Activated T-cell treated with anti-CD3 and anti-CD28 coated beads, Interleukin-2, amount 50 U/mL, for 72 hours (primary cell): ENCODE results near the gene GPR180. TPM values are rescaled to one million over a fixed set of nuclear protein-coding genes. Genes with fewer than 3 reads are reported as not detected.

Experiments used
- ATAC-seq, 2 donors: fragments of 150-1000 bp; cut with Tn5 transposase; replicated peaks in 1 of 2; 2 replicates each; pipeline ENCODE4 v1.10.0; 2021; ENCODE audit warnings: moderate library complexity in 2 of 2, mild to moderate bottlenecking in 1 of 2
- DNase-seq, 2 donors: peaks; one replicate each; pipeline ENCODE4 v3.0.0; 2021 to 2022; ENCODE audit warnings: mixed read lengths in 1 of 2
- H3K27ac Mint-ChIP-seq: one replicate; pipeline ENCODE4 v1.8.0; 2022; ENCODE audit warnings: mild to moderate bottlenecking, moderate library complexity, mixed read lengths
- H3K27me3 Mint-ChIP-seq: one replicate; pipeline ENCODE4 v1.8.0; 2022; ENCODE audit warnings: low read depth, mixed read lengths
- H3K36me3 Mint-ChIP-seq, 2 donors: one replicate each; pipeline ENCODE4 v1.8.0; 2022; ENCODE audit warnings: mixed read lengths in 2 of 2, mild to moderate bottlenecking in 1 of 2; ENCODE audit not compliant: insufficient read depth in 2 of 2
- H3K4me1 Mint-ChIP-seq: one replicate; pipeline ENCODE4 v1.8.0; 2022; ENCODE audit warnings: low read depth, mixed read lengths
- H3K4me3 Mint-ChIP-seq, 2 donors: one replicate each; pipeline ENCODE4 v1.8.0; 2022; ENCODE audit warnings: mild to moderate bottlenecking in 2 of 2, mixed read lengths in 2 of 2, moderate library complexity in 2 of 2
- H3K9me3 Mint-ChIP-seq, 2 donors: one replicate each; pipeline ENCODE4 v1.8.0; 2022; ENCODE audit warnings: mixed read lengths in 2 of 2
- total RNA-seq, 2 donors: library from RNA; stranded (reverse); gene quantifications; one replicate each; pipeline ENCODE4 v1.2.3, GENCODE V29; 2022

The GPR180 gene
- total RNA-seq, 2 donors from 2014 or later: 7.6 to 7.9 TPM

DNA sequence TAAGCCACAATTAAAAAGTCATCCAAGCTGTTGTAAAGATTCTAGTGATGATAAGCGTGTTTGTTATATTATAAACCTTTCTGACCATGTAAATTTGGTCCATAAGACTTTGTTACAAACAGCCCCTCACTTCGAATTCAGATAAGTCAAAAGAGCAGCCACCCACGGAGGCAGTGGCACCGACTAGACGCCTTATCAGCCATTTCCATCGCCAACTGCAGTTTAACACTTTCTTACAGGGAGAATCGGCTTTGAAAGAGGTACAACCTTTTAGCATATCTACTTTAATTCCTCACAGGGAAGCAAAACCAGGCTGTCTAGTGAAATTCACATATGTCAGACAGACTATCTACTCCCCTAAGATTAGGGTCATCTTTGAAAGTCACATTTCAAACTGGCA, 63.2 kb downstream of the GPR180 start:
- DNase-seq: no peak
- Mint-ChIP-seq H3K27me3 (peaks cover 36% of the 10 kb centered on the region), H3K36me3 (peaks cover 9% of the 10 kb centered on the region in 2 donors), H3K9me3 (peaks cover 2 to 4% of the 10 kb centered on the region in 2 donors), H3K4me3 (no peak overlapping the region), H3K27ac (no peak overlapping the region), H3K4me1 (peaks cover 59% of the 10 kb centered on the region)
- no peak for ATAC-seq

DNA sequence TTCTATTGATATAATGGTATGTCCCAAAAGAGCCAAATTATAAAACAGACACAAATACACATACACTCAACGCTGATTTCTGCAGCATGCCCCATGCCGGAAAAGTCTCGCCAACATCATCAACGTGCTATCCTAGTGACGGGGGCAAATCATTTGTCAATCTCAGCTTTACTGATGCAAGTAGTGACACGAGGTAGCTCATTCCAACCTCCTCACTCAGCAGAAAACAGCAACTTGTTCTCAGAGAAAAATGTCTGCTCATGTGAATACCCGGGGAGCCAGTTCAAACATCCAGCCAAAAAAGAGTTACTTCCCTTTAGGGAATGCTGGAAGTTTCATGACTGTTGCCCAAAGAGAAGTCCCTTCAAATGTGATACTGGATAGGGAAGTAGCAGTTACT, 64.4 kb downstream of the GPR180 start:
- Mint-ChIP-seq H3K4me3 (no peak overlapping the region), H3K27me3 (peaks cover 33% of the 10 kb centered on the region), H3K27ac (no peak overlapping the region), H3K36me3 (peaks cover 10 to 13% of the 10 kb centered on the region in 2 donors), H3K9me3 (peaks cover 2 to 4% of the 10 kb centered on the region in 2 donors), H3K4me1 (peaks cover 52% of the 10 kb centered on the region)
- DNase-seq: no peak
- no peak for ATAC-seq

DNA sequence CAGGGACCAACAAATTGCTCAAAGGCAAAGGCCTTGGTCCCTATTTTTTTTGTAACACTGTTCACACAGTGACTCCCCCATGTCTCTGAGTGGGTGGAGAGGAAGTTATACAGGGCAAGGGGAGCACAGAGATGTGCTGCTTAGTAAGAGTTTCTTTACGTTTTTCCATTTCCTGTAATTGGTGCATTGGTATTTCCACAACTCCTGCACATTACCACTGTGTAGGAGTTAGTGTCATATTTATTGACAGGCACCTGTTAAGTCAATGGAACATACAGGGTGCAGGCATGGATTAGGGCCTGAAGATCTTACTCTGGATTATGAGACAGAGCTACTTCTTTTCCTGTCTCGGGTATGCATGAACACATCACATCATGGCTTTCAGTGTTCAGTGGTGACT, 65.5 kb downstream of the GPR180 start:
- Mint-ChIP-seq H3K9me3 (peaks cover 2 to 4% of the 10 kb centered on the region in 2 donors), H3K27ac (peak overlapping the region; percentile 39), H3K4me3 (peak overlapping the region; percentile 12 to 53), H3K4me1 (peaks cover 46% of the 10 kb centered on the region), H3K36me3 (peaks cover 10 to 13% of the 10 kb centered on the region in 2 donors), H3K27me3 (peaks cover 21% of the 10 kb centered on the region)
- DNase-seq: peak; percentile 18 to 31
- ATAC-seq: peak; percentile 89 to 90

DNA sequence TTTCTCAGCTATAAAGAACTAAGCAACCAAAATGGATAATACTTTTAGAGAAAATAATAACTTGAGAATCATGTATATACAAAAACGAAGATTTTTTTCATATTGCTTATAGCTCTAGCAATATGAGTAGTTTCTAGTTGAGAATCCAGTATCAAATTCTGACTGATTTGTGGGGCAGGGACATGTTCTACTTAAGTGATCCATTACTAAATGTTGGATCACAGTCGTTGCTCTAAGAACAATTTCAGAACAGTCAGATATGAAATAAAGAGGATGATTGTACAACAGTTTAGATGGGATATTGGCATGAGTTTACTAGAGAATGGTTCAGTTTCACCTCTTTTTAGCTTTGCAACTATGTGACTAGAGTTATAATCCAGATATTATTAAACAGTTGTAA, 70.7 kb downstream of the GPR180 start:
- peaks cover 17% of the 10 kb centered on the region for H3K27me3 Mint-ChIP-seq
- H3K4me3 Mint-ChIP-seq: no peak overlapping the region
- peaks cover 10% of the 10 kb centered on the region in 2 donors for H3K36me3 Mint-ChIP-seq
- H3K4me1 Mint-ChIP-seq: peaks cover 19% of the 10 kb centered on the region
- no peak overlapping the region for H3K27ac Mint-ChIP-seq
- H3K9me3 Mint-ChIP-seq: peaks cover 2 to 4% of the 10 kb centered on the region in 2 donors
- ATAC-seq: peak in 1 of 2 donors; percentile 60
- DNase-seq: no peak

DNA sequence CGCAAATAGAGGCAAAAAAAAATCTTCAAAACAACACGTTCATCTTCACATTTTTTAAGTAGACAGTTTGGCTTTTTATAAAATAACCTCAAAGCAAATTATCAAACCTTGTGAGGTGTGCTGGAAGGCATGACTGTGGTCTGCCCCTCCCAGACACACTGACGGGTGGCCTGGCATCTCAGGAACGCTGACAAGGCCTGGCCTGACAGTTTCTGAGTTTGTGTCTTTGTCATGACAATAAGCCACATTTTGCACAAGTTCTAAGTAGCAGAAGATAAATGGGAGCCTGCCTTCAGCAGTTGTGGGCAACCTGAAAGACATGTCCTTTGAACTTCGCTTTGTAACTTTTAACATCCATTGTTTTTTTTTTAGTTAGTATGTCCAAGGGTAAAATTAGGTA, 72.2 kb downstream of the GPR180 start:
- Mint-ChIP-seq H3K36me3 (peaks cover 2 to 5% of the 10 kb centered on the region in 2 donors), H3K4me1 (peaks cover 5% of the 10 kb centered on the region), H3K27me3 (peaks cover 24% of the 10 kb centered on the region), H3K27ac (no peak overlapping the region), H3K9me3 (no peaks in the 10 kb centered on the region), H3K4me3 (no peak overlapping the region)
- ATAC-seq (no peak), DNase-seq (no peak)

DNA sequence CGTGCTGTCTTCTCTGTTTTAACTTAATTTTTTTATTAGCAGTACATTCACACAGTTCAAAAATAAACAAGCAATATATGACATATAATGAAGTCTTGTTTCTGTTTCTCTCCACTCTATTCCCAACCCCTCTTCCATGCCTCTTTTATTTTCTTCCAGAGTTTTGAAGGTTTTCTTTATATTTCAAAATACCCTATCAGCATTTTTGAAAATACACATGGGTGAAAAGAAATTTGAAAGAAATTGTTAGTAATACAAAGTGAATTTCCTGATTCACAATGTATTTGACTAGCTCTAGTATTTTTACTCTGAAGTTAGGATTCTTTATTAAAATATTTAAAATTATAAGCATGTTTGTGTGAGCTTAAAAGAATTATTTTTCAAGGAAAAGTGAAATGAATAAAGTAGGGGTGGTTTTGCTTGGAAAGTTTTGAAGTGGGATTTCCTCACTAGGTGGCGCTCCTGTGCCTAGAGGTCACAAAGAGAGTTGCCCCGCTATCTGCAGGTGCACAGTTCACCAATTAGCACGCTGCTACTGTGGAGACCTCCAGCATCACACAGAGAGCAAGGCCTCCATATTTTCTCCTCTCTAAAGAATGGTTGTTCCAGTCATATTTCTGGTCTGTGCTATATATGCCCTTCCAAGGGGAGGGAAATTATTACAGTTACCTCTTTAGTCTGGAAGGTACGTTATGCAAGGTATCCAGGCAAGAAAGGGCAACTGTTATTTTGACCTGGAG, 73.1 kb downstream of the GPR180 start:
- H3K4me3 Mint-ChIP-seq: no peak overlapping the region
- H3K27me3 Mint-ChIP-seq: peaks cover 32% of the 10 kb centered on the region
- H3K27ac Mint-ChIP-seq: no peak overlapping the region
- DNase-seq (peak; percentile 58 to 60), ATAC-seq (peak; percentile 50 to 51)
- H3K36me3 Mint-ChIP-seq: peaks cover 2 to 5% of the 10 kb centered on the region in 2 donors
- no peaks in the 10 kb centered on the region for H3K9me3 Mint-ChIP-seq
- H3K4me1 Mint-ChIP-seq: no peaks in the 10 kb centered on the region

DNA sequence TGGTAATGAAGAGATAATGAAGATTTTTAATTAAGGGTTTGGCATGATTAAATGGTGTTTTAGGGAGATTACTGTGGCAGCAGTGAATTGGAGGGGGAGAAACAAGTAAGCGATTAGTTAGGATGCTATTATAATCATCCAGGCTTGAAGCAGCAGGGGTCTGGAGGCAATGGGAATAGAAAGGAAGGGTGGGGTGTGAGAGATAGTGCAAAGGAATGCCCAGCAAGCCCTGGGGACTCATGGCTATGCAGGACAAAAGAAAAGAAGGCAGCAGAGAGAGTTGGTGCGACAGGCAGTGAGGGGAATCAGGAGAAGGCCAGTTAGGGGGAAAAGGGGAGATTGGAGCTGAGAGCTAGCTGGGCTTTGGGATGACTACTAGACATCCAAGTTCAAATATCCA, 76.1 kb downstream of the GPR180 start:
- Mint-ChIP-seq H3K4me1 (no peaks in the 10 kb centered on the region), H3K27ac (no peak overlapping the region), H3K36me3 (no peaks in the 10 kb centered on the region), H3K4me3 (no peak overlapping the region), H3K27me3 (peaks cover 49% of the 10 kb centered on the region), H3K9me3 (no peaks in the 10 kb centered on the region)
- no peak for DNase-seq
- ATAC-seq: no peak

DNA sequence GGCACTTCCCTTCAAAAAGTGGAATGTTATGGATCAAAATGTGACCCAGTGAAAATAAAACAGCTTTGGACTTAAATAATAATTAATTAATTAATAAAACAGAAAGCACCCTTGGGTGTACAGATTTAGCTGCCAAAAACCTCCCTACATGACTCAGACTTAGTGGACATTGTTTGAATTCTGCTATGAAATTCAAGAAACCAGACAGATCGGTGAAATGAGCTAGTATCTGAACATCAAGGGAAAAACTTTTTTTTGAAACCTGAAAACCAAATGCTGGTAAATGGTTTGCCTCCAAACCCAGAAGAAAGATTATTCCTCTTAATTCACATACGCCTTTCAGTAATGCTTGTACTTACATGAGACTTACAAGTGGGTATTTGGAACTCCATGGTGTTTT, 77.2 kb downstream of the GPR180 start:
- ATAC-seq (no peak), DNase-seq (no peak)
- Mint-ChIP-seq H3K27ac (no peak overlapping the region), H3K4me3 (no peak overlapping the region), H3K27me3 (peaks cover 58% of the 10 kb centered on the region), H3K4me1 (no peaks in the 10 kb centered on the region), H3K36me3 (no peaks in the 10 kb centered on the region), H3K9me3 (no peaks in the 10 kb centered on the region)

DNA sequence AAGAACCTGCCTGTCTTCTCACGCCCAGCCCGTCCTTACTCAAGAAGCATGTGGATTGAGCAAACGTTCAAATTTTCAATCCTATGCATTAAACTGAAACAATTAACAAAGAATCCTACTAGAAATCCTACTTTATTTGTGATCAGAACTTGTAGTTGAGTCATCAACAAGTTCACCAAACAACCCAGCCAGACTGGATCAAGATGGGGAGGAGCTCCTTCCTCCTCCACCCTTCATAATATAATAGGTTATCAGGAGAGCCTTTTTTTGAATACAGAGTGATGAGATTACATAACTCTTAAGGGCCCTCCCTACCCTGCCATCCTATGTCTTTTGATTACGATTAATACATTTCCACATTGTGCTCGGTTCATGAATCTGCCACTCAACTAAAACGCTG, 78.0 kb downstream of the GPR180 start:
- DNase-seq (no peak), ATAC-seq (no peak)
- no peak overlapping the region for H3K27ac Mint-ChIP-seq
- H3K27me3 Mint-ChIP-seq: peaks cover 58% of the 10 kb centered on the region
- H3K4me3 Mint-ChIP-seq: no peak overlapping the region
- no peaks in the 10 kb centered on the region for H3K4me1 Mint-ChIP-seq
- H3K36me3 Mint-ChIP-seq: no peaks in the 10 kb centered on the region
- no peaks in the 10 kb centered on the region for H3K9me3 Mint-ChIP-seq

DNA sequence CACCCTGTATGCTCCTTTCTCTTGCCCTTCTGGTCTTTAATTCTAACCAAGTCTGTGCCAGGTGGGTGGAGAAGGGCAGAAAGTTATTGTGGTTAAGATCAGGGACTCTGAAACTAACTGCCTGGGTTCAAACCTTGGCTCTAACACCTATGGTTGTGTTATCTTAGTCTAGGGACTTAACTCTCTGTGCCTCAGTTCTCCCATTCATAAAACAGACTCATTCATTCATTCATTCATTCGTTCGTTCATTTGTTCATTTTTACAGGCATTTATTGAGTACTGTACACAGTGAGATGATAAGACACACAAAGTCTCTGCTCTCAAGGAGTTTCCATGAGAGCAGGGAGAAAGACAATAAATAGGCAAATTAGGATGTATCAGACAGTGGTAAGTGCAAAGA, 80.6 kb downstream of the GPR180 start:
- Mint-ChIP-seq H3K9me3 (no peaks in the 10 kb centered on the region), H3K4me1 (no peaks in the 10 kb centered on the region), H3K36me3 (no peaks in the 10 kb centered on the region), H3K27ac (no peak overlapping the region), H3K4me3 (no peak overlapping the region), H3K27me3 (peaks cover 43% of the 10 kb centered on the region)
- no peak for ATAC-seq
- no peak for DNase-seq

DNA sequence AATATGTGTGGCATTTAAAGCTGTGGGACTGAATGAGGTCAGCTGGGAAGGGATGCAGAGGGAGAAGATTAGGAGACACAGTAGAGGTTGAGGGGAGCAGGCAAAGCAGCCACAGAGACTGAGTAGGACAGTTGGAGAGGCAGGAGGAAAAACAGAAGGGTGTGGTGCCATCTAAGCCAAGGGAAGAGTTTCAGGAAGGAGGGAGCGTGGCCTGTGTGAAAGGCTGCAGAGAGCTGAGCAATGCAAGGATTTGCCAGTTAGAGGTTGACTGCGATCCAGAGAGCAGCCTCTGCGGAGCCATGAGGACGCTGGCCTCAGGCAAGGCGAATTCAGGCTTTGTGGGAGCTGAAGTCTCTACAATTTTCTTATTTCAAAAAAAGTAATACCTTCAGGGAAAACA, 81.8 kb downstream of the GPR180 start:
- Mint-ChIP-seq H3K4me1 (no peaks in the 10 kb centered on the region), H3K4me3 (no peak overlapping the region), H3K36me3 (no peaks in the 10 kb centered on the region), H3K9me3 (no peaks in the 10 kb centered on the region), H3K27ac (no peak overlapping the region), H3K27me3 (peaks cover 43% of the 10 kb centered on the region)
- no peak for DNase-seq
- no peak for ATAC-seq

Other genes with a start within 250 kb of the GPR180 start
- gene DCT, start 122.2 kb upstream of the GPR180 start, total RNA-seq: 1 to 10 TPM in 1 of 2 donors, under 1 TPM in 1; 0.49 to 2.3 TPM
- gene TGDS, start 5.7 kb upstream of the GPR180 start, total RNA-seq: 10 to 100 TPM; 20.7 to 21.1 TPM
- not detected for gene SOX21, start 110.7 kb downstream of the GPR180 start, total RNA-seq